ENCODE measurements around the gene NELL1. TPM values are rescaled to one million over a fixed set of nuclear protein-coding genes. Genes with fewer than 3 reads are reported as not detected.
A peak's percentile ranks its signal among the peaks of the same experiment; 100 is the strongest.

Gene NELL1
- total and polyA plus RNA-seq, 4 donors = 11.0 to 57.9 (median 31.2) TPM

GRCh38 chr11:21068886-21069285 lies 399.5 kb downstream of the NELL1 start:
- no peaks in the 10 kb centered on the region for H3K9me3 ChIP-seq (ENCODE audit: control insufficient read depth, insufficient read depth, low read length)
- no peaks in the 10 kb centered on the region for H3K36me3 ChIP-seq (ENCODE audit: control insufficient read depth, insufficient read depth, low read length)
- no peaks in the 10 kb centered on the region for H3K4me1 ChIP-seq (ENCODE audit: control insufficient read depth, insufficient read depth, low read length)
- 60% methylated on average over 1 of the region's 3 CpGs for WGBS (ENCODE audit: insufficient coverage)
- H3K4me3 ChIP-seq (ENCODE audit: low read depth, low read length) = no peak overlapping the region
- H3K27me3 ChIP-seq (ENCODE audit: control insufficient read depth, insufficient read depth, low read length) = no peaks in the 10 kb centered on the region
- DNase-seq (ENCODE audit: low read depth in 4 of 6, low spot score in 6 of 6) = peak in 1 of 6 donors; percentile 59
- H3K27ac ChIP-seq (ENCODE audit: low read depth, low read length) = no peak overlapping the region

GRCh38 chr11:21069909-21070308 lies 400.5 kb downstream of the NELL1 start:
- no CpG with 5 or more reads among the region's 5 CpGs for WGBS (ENCODE audit: insufficient coverage)

GRCh38 chr11:21072558-21072957 lies 403.2 kb downstream of the NELL1 start:
- 87% methylated on average over 2 of the region's 3 CpGs for WGBS (ENCODE audit: insufficient coverage)
- no peak overlapping the region for H3K4me3 ChIP-seq (ENCODE audit: low read depth, low read length)
- no peaks in the 10 kb centered on the region for H3K4me1 ChIP-seq (ENCODE audit: control insufficient read depth, insufficient read depth, low read length)
- no peaks in the 10 kb centered on the region for H3K9me3 ChIP-seq (ENCODE audit: control insufficient read depth, insufficient read depth, low read length)
- no peaks in the 10 kb centered on the region for H3K27me3 ChIP-seq (ENCODE audit: control insufficient read depth, insufficient read depth, low read length)
- H3K27ac ChIP-seq (ENCODE audit: low read depth, low read length) = no peak overlapping the region
- no peaks in the 10 kb centered on the region for H3K36me3 ChIP-seq (ENCODE audit: control insufficient read depth, insufficient read depth, low read length)
- peak in 2 of 6 donors; percentile 62 to 65 for DNase-seq (ENCODE audit: low read depth in 4 of 6, low spot score in 6 of 6)

More at GRCh38 chr11:21069909-21070308, 400.5 kb downstream of the NELL1 start:
- Histone ChIP-seq H3K27me3 (ENCODE audit: control insufficient read depth, insufficient read depth, low read length) (no peaks in the 10 kb centered on the region), H3K4me1 (ENCODE audit: control insufficient read depth, insufficient read depth, low read length) (no peaks in the 10 kb centered on the region), H3K27ac (ENCODE audit: low read depth, low read length) (no peak overlapping the region), H3K9me3 (ENCODE audit: control insufficient read depth, insufficient read depth, low read length) (no peaks in the 10 kb centered on the region), H3K36me3 (ENCODE audit: control insufficient read depth, insufficient read depth, low read length) (no peaks in the 10 kb centered on the region), H3K4me3 (ENCODE audit: low read depth, low read length) (no peak overlapping the region)
- DNase-seq (ENCODE audit: low read depth in 4 of 6, low spot score in 6 of 6) = no peak

- 35% methylated on average over 1 of the region's 3 CpGs for WGBS (ENCODE audit: insufficient coverage)
- Histone ChIP-seq H3K36me3 (ENCODE audit: control insufficient read depth, insufficient read depth, low read length) (no peaks in the 10 kb centered on the region), H3K4me3 (ENCODE audit: low read depth, low read length) (no peak overlapping the region), H3K9me3 (ENCODE audit: control insufficient read depth, insufficient read depth, low read length) (no peaks in the 10 kb centered on the region), H3K4me1 (ENCODE audit: control insufficient read depth, insufficient read depth, low read length) (no peaks in the 10 kb centered on the region), H3K27me3 (ENCODE audit: control insufficient read depth, insufficient read depth, low read length) (no peaks in the 10 kb centered on the region), H3K27ac (ENCODE audit: low read depth, low read length) (no peak overlapping the region)
- DNase-seq (ENCODE audit: low read depth in 4 of 6, low spot score in 6 of 6) = peak in 3 of 6 donors; percentile 12 to 46 (median 34)
Observed at GRCh38 chr11:21082853-21083252, 413.5 kb downstream of the NELL1 start.

- Histone ChIP-seq H3K27ac (ENCODE audit: low read depth, low read length) (no peak overlapping the region), H3K36me3 (ENCODE audit: control insufficient read depth, insufficient read depth, low read length) (no peaks in the 10 kb centered on the region), H3K4me1 (ENCODE audit: control insufficient read depth, insufficient read depth, low read length) (no peaks in the 10 kb centered on the region), H3K9me3 (ENCODE audit: control insufficient read depth, insufficient read depth, low read length) (no peaks in the 10 kb centered on the region), H3K27me3 (ENCODE audit: control insufficient read depth, insufficient read depth, low read length) (no peaks in the 10 kb centered on the region), H3K4me3 (ENCODE audit: low read depth, low read length) (no peak overlapping the region)
- DNase-seq (ENCODE audit: low read depth in 4 of 6, low spot score in 6 of 6) = no peak
Observed at GRCh38 chr11:21088930-21089329, 419.5 kb downstream of the NELL1 start.

GRCh38 chr11:21104641-21105040 lies 435.3 kb downstream of the NELL1 start:
- Histone ChIP-seq H3K4me1 (ENCODE audit: control insufficient read depth, insufficient read depth, low read length) (no peaks in the 10 kb centered on the region), H3K27me3 (ENCODE audit: control insufficient read depth, insufficient read depth, low read length) (no peaks in the 10 kb centered on the region), H3K27ac (ENCODE audit: low read depth, low read length) (no peak overlapping the region), H3K9me3 (ENCODE audit: control insufficient read depth, insufficient read depth, low read length) (no peaks in the 10 kb centered on the region), H3K4me3 (ENCODE audit: low read depth, low read length) (no peak overlapping the region), H3K36me3 (ENCODE audit: control insufficient read depth, insufficient read depth, low read length) (no peaks in the 10 kb centered on the region)
- 80% methylated on average over 1 of the region's 2 CpGs for WGBS (ENCODE audit: insufficient coverage)
- no peak for DNase-seq (ENCODE audit: low read depth in 4 of 6, low spot score in 6 of 6)

- no peak overlapping the region for H3K4me3 ChIP-seq (ENCODE audit: low read depth, low read length)
- WGBS (ENCODE audit: insufficient coverage) = 86% methylated on average over 1 of the region's 5 CpGs
- DNase-seq (ENCODE audit: low read depth in 4 of 6, low spot score in 6 of 6) = no peak
Observed at GRCh38 chr11:21105196-21105917, 436.0 kb downstream of the NELL1 start.

GRCh38 chr11:21109341-21109740 lies 440.0 kb downstream of the NELL1 start:
- H3K27me3 ChIP-seq (ENCODE audit: control insufficient read depth, insufficient read depth, low read length) = no peaks in the 10 kb centered on the region
- H3K4me3 ChIP-seq (ENCODE audit: low read depth, low read length) = no peak overlapping the region
- no peaks in the 10 kb centered on the region for H3K36me3 ChIP-seq (ENCODE audit: control insufficient read depth, insufficient read depth, low read length)
- H3K4me1 ChIP-seq (ENCODE audit: control insufficient read depth, insufficient read depth, low read length) = no peaks in the 10 kb centered on the region
- no peaks in the 10 kb centered on the region for H3K9me3 ChIP-seq (ENCODE audit: control insufficient read depth, insufficient read depth, low read length)
- WGBS (ENCODE audit: insufficient coverage) = 100% methylated on average over 1 of the region's 2 CpGs
- H3K27ac ChIP-seq (ENCODE audit: low read depth, low read length) = no peak overlapping the region
- DNase-seq (ENCODE audit: low read depth in 4 of 6, low spot score in 6 of 6) = peak in 1 of 6 donors; percentile 6

More at GRCh38 chr11:21105196-21105917, 436.0 kb downstream of the NELL1 start:
- Histone ChIP-seq H3K9me3 (ENCODE audit: control insufficient read depth, insufficient read depth, low read length) (no peaks in the 10 kb centered on the region), H3K27ac (ENCODE audit: low read depth, low read length) (no peak overlapping the region), H3K36me3 (ENCODE audit: control insufficient read depth, insufficient read depth, low read length) (no peaks in the 10 kb centered on the region), H3K27me3 (ENCODE audit: control insufficient read depth, insufficient read depth, low read length) (no peaks in the 10 kb centered on the region), H3K4me1 (ENCODE audit: control insufficient read depth, insufficient read depth, low read length) (no peaks in the 10 kb centered on the region)

GRCh38 chr11:21110415-21110814 lies 441.0 kb downstream of the NELL1 start:
- peak in 2 of 6 donors; percentile 7 to 50 for DNase-seq (ENCODE audit: low read depth in 4 of 6, low spot score in 6 of 6)
- WGBS (ENCODE audit: insufficient coverage) = no CpG with 5 or more reads among the region's 1 CpG
- Histone ChIP-seq H3K4me3 (ENCODE audit: low read depth, low read length) (no peak overlapping the region), H3K36me3 (ENCODE audit: control insufficient read depth, insufficient read depth, low read length) (no peaks in the 10 kb centered on the region), H3K27me3 (ENCODE audit: control insufficient read depth, insufficient read depth, low read length) (no peaks in the 10 kb centered on the region), H3K9me3 (ENCODE audit: control insufficient read depth, insufficient read depth, low read length) (no peaks in the 10 kb centered on the region), H3K27ac (ENCODE audit: low read depth, low read length) (no peak overlapping the region), H3K4me1 (ENCODE audit: control insufficient read depth, insufficient read depth, low read length) (no peaks in the 10 kb centered on the region)

- H3K27ac ChIP-seq (ENCODE audit: low read depth, low read length) = no peak overlapping the region
- no peak for DNase-seq (ENCODE audit: low read depth in 4 of 6, low spot score in 6 of 6)
- H3K4me3 ChIP-seq (ENCODE audit: low read depth, low read length) = no peak overlapping the region
- H3K27me3 ChIP-seq (ENCODE audit: control insufficient read depth, insufficient read depth, low read length) = no peaks in the 10 kb centered on the region
- no peaks in the 10 kb centered on the region for H3K36me3 ChIP-seq (ENCODE audit: control insufficient read depth, insufficient read depth, low read length)
- no CpG with 5 or more reads among the region's 3 CpGs for WGBS (ENCODE audit: insufficient coverage)
- no peaks in the 10 kb centered on the region for H3K4me1 ChIP-seq (ENCODE audit: control insufficient read depth, insufficient read depth, low read length)
- H3K9me3 ChIP-seq (ENCODE audit: control insufficient read depth, insufficient read depth, low read length) = no peaks in the 10 kb centered on the region
Observed at GRCh38 chr11:21113876-21114275, 444.5 kb downstream of the NELL1 start.

All from spinal cord (tissue), 10 donors.